Measurements from ENCODE around the gene GPR25.

DNA sequence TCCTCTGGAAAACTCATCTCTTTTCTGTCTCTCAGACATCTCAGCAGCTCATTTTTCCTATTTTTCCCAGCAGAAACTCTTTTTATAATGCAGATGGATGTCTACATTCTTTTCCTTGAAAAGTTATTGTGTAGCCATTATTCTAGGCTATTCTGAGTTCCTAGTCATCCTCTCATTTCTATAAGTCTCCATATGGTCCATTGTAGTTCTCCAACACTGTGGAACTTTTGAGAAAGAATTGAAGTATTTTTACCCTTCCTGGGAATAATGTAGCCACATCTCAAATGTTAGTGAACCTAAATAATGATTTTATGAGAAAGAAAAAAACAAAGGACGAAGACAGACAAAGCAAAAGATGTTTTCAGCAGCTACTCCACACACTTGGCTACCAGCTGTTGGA, 26.4 kb upstream of the GPR25 start:
- TF ChIP-seq, protein P1, sequence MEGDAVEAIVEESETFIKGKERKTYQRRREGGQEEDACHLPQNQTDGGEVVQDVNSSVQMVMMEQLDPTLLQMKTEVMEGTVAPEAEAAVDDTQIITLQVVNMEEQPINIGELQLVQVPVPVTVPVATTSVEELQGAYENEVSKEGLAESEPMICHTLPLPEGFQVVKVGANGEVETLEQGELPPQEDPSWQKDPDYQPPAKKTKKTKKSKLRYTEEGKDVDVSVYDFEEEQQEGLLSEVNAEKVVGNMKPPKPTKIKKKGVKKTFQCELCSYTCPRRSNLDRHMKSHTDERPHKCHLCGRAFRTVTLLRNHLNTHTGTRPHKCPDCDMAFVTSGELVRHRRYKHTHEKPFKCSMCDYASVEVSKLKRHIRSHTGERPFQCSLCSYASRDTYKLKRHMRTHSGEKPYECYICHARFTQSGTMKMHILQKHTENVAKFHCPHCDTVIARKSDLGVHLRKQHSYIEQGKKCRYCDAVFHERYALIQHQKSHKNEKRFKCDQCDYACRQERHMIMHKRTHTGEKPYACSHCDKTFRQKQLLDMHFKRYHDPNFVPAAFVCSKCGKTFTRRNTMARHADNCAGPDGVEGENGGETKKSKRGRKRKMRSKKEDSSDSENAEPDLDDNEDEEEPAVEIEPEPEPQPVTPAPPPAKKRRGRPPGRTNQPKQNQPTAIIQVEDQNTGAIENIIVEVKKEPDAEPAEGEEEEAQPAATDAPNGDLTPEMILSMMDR (tag by site-specific recombination; IDR thresholded peaks at IDR 0.05), result no peak
- TF ChIP-seq, protein P2, sequence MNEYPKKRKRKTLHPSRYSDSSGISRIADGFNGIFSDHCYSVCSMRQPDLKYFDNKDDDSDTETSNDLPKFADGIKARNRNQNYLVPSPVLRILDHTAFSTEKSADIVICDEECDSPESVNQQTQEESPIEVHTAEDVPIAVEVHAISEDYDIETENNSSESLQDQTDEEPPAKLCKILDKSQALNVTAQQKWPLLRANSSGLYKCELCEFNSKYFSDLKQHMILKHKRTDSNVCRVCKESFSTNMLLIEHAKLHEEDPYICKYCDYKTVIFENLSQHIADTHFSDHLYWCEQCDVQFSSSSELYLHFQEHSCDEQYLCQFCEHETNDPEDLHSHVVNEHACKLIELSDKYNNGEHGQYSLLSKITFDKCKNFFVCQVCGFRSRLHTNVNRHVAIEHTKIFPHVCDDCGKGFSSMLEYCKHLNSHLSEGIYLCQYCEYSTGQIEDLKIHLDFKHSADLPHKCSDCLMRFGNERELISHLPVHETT (tag by site-specific recombination; IDR thresholded peaks at IDR 0.05), result no peak
- TF ChIP-seq ZFP69B (tag by site-specific recombination; IDR thresholded peaks at IDR 0.05) (no peak), ZNF585B (tag by site-specific recombination; IDR thresholded peaks at IDR 0.05) (no peak), ZNF354C (tag by site-specific recombination; IDR thresholded peaks at IDR 0.05; ENCODE audit: borderline replicate concordance, low read depth) (no peak)
- TF ChIP-seq, protein P3, sequence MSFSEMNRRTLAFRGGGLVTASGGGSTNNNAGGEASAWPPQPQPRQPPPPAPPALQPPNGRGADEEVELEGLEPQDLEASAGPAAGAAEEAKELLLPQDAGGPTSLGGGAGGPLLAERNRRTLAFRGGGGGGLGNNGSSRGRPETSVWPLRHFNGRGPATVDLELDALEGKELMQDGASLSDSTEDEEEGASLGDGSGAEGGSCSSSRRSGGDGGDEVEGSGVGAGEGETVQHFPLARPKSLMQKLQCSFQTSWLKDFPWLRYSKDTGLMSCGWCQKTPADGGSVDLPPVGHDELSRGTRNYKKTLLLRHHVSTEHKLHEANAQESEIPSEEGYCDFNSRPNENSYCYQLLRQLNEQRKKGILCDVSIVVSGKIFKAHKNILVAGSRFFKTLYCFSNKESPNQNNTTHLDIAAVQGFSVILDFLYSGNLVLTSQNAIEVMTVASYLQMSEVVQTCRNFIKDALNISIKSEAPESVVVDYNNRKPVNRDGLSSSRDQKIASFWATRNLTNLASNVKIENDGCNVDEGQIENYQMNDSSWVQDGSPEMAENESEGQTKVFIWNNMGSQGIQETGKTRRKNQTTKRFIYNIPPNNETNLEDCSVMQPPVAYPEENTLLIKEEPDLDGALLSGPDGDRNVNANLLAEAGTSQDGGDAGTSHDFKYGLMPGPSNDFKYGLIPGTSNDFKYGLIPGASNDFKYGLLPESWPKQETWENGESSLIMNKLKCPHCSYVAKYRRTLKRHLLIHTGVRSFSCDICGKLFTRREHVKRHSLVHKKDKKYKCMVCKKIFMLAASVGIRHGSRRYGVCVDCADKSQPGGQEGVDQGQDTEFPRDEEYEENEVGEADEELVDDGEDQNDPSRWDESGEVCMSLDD (tag by site-specific recombination; IDR thresholded peaks at IDR 0.05), result no peak
